Calu3 (cell line): ENCODE results near the gene SPNS2. TPM values are rescaled to one million over a fixed set of nuclear protein-coding genes. Genes with fewer than 3 reads are reported as not detected.

Experiments used
- BruUV-seq: library from RNA; stranded (reverse); fragments of 400-500 nt; replicated peaks from 2 replicates; lab custom pipeline; 2021; lab: Mats Ljungman, UMichigan
- CTCF ChIA-PET: fragments of 300-600 bp; sonication (Branson Sonifier 250); formaldehyde crosslinking; loops from one replicate; lab custom pipeline; 2022; ENCODE audit warnings: antibody characterized with exemption; lab: Charles Lee
- DNase-seq: peaks from one replicate; pipeline ENCODE4 v3.0.0; 2022
- H3K27ac Mint-ChIP-seq: one replicate; pipeline ENCODE4 v1.8.0; 2022; ENCODE audit warnings: mixed read lengths; ENCODE audit not compliant: unreplicated experiment
- H3K27me3 Mint-ChIP-seq: one replicate; pipeline ENCODE4 v1.8.0; 2022; ENCODE audit warnings: mixed read lengths; ENCODE audit not compliant: unreplicated experiment
- H3K36me3 Mint-ChIP-seq: one replicate; pipeline ENCODE4 v1.8.0; 2022; ENCODE audit warnings: mild to moderate bottlenecking, moderate library complexity, mixed read lengths; ENCODE audit not compliant: insufficient read depth, unreplicated experiment
- H3K4me1 Mint-ChIP-seq: one replicate; pipeline ENCODE4 v1.8.0; 2022; ENCODE audit warnings: mild to moderate bottlenecking, low read depth, mixed read lengths; ENCODE audit not compliant: unreplicated experiment
- H3K4me3 Mint-ChIP-seq: one replicate; pipeline ENCODE4 v1.8.0; 2022; ENCODE audit warnings: mild to moderate bottlenecking, low read depth, moderate library complexity, mixed read lengths; ENCODE audit not compliant: unreplicated experiment
- H3K9me3 Mint-ChIP-seq: one replicate; pipeline ENCODE4 v1.8.0; 2022; ENCODE audit warnings: low read depth, mixed read lengths; ENCODE audit not compliant: unreplicated experiment
- intact Hi-C: fragments of 100-400 bp; cut with micrococcal nuclease; formaldehyde crosslinking; loops from one replicate; pipeline ENCODE4 v1.10.0; 2022; ENCODE audit not compliant: unreplicated experiment
- total RNA-seq: library from RNA; stranded (reverse); gene quantifications from 2 replicates; pipeline ENCODE4 v1.2.3, GENCODE V29; 2022
- TF ChIP-seq, protein P1 (sequence below): fragments of 200-600 bp; IDR thresholded peaks from one replicate; pipeline ENCODE4 v1.8.0; 2022; ENCODE audit warnings: antibody characterized with exemption; ENCODE audit not compliant: unreplicated experiment

The SPNS2 gene
- total RNA-seq, 1 experiment from 2014 or later, result 63.4 TPM

DNA sequence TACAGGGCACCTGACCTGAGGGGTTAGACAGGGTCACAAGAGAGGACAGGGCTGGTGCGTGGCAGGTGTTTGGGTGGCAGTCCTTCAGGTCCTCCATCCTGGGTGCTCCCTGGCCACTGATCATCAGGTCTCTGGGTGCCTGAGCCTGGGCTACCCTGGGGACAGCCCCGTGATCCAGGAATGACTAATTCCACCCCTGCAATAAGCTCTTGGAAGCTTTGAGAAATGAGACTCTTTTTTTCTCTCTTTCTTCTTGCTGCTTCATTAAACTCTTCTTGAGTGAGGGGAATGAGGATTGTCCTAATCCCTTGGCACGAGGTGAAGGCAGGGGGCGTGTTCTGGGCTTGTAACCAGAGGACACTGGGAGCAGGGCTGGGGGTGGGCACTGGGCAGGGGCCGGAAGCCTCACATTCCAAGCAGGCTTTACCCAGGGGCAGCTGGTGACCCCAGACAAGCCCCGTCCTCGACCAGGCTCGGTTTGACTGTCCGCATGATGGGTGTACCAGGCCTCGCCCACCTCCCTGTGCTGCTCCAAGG lies 21.4 kb upstream of the SPNS2 start:
- no peak for DNase-seq
- CTCF ChIA-PET, result interaction anchor here (1.1 to 1.2 kb wide), 2 partner anchors 15 to 21 kb away, joined by 4 to 5 read pairs; partner anchors contain the start of gene SPNS2
- TF ChIP-seq, protein P1, sequence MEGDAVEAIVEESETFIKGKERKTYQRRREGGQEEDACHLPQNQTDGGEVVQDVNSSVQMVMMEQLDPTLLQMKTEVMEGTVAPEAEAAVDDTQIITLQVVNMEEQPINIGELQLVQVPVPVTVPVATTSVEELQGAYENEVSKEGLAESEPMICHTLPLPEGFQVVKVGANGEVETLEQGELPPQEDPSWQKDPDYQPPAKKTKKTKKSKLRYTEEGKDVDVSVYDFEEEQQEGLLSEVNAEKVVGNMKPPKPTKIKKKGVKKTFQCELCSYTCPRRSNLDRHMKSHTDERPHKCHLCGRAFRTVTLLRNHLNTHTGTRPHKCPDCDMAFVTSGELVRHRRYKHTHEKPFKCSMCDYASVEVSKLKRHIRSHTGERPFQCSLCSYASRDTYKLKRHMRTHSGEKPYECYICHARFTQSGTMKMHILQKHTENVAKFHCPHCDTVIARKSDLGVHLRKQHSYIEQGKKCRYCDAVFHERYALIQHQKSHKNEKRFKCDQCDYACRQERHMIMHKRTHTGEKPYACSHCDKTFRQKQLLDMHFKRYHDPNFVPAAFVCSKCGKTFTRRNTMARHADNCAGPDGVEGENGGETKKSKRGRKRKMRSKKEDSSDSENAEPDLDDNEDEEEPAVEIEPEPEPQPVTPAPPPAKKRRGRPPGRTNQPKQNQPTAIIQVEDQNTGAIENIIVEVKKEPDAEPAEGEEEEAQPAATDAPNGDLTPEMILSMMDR, result no peak
- H3K9me3 Mint-ChIP-seq, result no peaks in the 10 kb centered on the region
- no TSS peak for BruUV-seq
- H3K36me3 Mint-ChIP-seq, result peaks cover 17% of the 10 kb centered on the region
- H3K27ac Mint-ChIP-seq, result peak overlapping the region; percentile 46
- H3K27me3 Mint-ChIP-seq, result no peaks in the 10 kb centered on the region
- H3K4me3 Mint-ChIP-seq, result no peak overlapping the region
- H3K4me1 Mint-ChIP-seq, result peaks cover 52% of the 10 kb centered on the region
- intact Hi-C loops, result no loop called here

DNA sequence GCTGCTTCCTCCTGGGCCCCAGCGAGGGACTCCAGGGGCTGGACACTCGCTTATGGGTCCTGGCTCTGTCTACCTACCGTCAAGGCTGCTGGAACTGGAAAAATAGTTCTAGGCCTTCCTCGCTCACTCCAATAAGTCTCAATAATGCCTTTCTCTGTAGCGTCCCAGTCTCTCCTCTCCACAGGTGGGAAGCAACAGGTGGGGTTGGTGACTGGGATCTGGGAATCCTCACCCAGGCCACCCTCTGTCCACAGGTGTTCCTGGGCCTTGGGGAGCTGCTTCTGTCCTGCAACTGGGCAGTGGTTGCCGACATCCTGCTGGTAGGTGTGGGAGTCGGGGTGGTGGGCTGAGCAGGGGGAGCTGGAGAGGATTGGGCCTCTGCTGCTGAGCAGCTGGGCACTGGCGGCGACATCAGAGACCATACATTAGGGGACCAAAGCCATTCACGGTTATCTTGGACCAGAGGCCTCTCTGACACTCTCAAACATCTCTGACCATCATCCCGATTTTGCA lies 20.3 kb upstream of the SPNS2 start:
- Mint-ChIP-seq H3K9me3 (no peaks in the 10 kb centered on the region), H3K27ac (peak overlapping the region; percentile 61), H3K27me3 (no peaks in the 10 kb centered on the region), H3K4me3 (no peak overlapping the region), H3K36me3 (peaks cover 27% of the 10 kb centered on the region), H3K4me1 (peaks cover 62% of the 10 kb centered on the region)
- intact Hi-C loops, result no loop called here
- BruUV-seq, result no TSS peak
- TF ChIP-seq, protein P1, result no peak
- no peak for DNase-seq
- CTCF ChIA-PET, result no interaction called here

DNA sequence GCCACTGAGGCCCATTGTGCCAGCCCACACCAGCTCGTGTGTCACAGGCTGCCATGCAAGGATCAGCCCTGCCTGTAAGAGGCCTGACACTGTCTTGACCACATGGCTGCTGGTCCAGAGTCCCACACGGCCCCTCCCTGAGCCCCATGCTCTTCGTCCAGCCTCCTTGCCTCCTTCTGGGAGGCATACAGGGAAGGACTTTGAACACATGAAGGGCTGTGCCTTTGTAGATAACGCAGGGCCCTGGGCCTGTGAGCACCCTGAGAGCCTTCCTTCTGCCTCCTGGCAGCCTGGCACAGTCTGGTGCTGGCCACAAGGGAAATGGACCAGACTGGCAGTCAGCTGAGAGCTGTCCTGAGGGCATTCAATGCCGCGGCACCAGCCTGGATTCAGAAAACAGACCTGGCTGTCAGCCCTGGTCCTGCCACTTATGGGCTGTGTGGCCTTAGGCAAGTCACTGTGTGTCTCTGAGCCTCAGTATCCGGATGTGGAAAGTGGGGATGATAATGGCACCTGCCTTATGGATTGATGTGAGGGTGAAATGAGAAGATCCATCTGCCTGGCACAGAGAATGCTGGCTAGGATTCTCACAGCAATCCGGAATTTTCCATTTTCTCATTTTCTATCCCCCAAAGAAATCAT lies 19.2 kb upstream of the SPNS2 start:
- TF ChIP-seq, protein P1, result no peak
- no TSS peak for BruUV-seq
- intact Hi-C loops, result no loop called here
- no peaks in the 10 kb centered on the region for H3K27me3 Mint-ChIP-seq
- H3K36me3 Mint-ChIP-seq, result peaks cover 32% of the 10 kb centered on the region
- no peaks in the 10 kb centered on the region for H3K9me3 Mint-ChIP-seq
- CTCF ChIA-PET, result no interaction called here
- H3K4me3 Mint-ChIP-seq, result no peak overlapping the region
- no peak overlapping the region for H3K27ac Mint-ChIP-seq
- no peak for DNase-seq
- peaks cover 71% of the 10 kb centered on the region for H3K4me1 Mint-ChIP-seq

DNA sequence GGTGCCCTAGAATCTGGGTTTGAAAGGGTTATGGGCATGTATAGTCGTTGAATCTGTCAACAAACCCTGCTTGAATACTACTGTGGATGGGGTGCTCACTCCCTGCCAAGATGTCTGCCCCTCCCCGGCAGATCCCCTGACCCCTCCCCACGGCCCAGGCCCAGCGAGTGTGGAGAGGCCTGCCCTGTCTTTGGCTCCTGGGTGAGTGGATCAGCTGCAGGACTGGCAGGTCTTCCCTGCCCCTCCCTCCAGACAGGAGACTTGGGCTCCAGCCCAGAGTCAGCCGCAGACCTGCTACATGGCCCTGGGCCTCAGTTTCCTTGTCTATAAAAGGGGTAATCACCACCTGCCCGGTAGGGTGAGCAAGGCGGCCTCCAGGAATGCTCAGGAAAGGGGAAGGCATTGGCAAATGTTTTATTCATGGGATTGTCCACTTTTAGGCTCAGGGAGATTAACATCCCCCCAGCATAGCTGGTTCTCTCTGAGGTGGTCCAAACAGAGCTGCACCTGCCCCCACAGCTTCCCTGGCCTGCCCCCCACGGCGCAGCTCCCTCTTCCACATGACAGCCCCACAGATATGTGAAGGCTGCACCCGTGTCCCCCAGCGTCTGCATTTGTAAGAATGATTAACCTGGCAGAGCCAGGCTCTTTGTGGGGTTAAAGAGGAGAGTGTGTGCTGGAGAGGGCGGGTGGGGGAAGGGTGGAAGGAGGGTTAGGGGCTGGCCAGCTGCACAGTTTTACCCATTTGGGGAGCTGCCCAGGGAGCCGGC lies 18.5 kb upstream of the SPNS2 start:
- CTCF ChIA-PET, result interaction anchor here (0.5 to 1.0 kb wide), 3 partner anchors 17 to 714 kb away, joined by 3 to 5 read pairs (median 4); no protein-coding TSS in a partner anchor
- intact Hi-C loops, result loop anchor here (5.0 kb wide), 1 partner anchor 53 kb away; no protein-coding TSS in a partner anchor
- TF ChIP-seq, protein P1, result no peak
- BruUV-seq, result no TSS peak
- no peaks in the 10 kb centered on the region for H3K9me3 Mint-ChIP-seq
- no peak overlapping the region for H3K4me3 Mint-ChIP-seq
- H3K4me1 Mint-ChIP-seq, result peaks cover 66% of the 10 kb centered on the region
- H3K36me3 Mint-ChIP-seq, result peaks cover 32% of the 10 kb centered on the region
- peak overlapping the region; percentile 50 for H3K27ac Mint-ChIP-seq
- no peaks in the 10 kb centered on the region for H3K27me3 Mint-ChIP-seq
- peak; percentile 29 for DNase-seq
